ENCODE measurements around the gene TIMM17B.

DNA sequence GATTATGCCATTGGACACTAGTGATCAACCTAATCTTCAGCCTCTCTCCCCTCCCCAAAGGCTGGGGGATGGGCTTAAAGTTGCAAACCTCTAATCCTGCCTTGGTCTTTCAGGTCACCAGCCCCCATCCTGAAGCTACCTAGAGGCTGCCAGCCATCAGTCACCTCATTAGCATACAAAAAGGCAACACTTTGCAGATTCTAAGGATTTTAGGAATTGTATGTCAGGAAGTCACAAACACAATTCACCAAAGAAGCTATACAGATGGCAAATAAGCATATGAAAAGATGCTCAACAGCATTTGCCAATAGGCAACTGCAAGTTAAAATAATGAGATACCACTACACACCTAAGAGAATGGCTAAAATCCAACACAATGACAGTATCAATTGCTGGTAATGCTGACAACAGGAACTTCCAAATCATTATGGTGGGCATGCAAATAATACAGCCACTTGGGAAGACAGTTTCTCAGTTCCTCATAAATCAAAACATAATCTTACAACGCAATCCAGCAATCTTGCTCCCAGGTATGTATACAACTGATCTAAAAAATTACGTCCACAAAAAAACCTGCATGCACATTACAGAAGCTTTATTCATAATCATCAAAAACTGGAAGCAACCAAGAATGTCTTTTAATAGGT, 30.3 kb upstream of the TIMM17B start:
- TF ChIP-seq TAF1 (IDR thresholded peaks at IDR 0.05; ENCODE audit: low read depth, low read length) (no peak), POLR2A (IDR thresholded peaks at IDR 0.05; ENCODE audit: low read depth, low read length) (no peak)

All from GM12891 (cell line).